ENCODE data around the gene COL2A1.

COL2A1 gene

DNA sequence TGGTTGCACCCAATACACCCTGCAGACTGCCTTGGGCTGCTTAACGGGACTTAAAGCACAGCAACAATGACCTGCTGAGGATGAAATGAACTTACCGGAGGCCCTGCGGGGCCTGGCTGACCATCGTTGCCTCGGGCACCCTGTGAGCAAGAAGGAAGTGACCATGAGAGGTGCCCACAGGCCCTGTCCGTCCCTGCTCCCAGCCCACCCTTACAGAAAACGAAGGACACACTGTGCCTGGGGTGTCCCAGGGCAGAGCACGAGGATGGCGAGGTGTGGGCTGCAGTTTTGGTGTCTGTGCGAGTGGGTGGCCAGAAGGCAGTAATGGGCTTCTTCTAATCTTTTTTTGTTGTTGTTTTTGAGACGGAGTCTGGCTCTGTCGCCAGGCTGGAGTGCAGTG, 14.6 kb downstream of the COL2A1 start:
- DNase-seq (ENCODE audit: low spot score): no peak

DNA sequence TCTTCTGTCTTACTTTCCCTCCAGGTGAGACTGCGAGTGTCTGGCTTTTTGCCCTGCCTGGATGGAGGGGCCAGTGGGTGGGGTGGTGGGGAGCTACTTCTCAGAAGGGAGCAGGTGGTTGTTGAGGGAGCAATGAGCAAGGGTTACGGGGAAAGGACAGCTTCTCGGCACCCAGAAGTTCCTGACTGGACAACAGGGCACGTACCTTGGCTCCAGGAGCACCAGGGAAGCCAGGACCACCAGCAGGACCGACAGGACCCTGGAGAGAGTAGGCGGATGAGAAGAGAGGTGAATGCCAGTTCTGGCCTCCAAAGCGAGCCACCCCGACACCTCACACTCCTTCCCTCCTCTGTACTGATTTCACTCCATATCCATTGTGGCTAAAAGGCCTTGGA, 15.3 kb downstream of the COL2A1 start:
- DNase-seq (ENCODE audit: low spot score): no peak

DNA sequence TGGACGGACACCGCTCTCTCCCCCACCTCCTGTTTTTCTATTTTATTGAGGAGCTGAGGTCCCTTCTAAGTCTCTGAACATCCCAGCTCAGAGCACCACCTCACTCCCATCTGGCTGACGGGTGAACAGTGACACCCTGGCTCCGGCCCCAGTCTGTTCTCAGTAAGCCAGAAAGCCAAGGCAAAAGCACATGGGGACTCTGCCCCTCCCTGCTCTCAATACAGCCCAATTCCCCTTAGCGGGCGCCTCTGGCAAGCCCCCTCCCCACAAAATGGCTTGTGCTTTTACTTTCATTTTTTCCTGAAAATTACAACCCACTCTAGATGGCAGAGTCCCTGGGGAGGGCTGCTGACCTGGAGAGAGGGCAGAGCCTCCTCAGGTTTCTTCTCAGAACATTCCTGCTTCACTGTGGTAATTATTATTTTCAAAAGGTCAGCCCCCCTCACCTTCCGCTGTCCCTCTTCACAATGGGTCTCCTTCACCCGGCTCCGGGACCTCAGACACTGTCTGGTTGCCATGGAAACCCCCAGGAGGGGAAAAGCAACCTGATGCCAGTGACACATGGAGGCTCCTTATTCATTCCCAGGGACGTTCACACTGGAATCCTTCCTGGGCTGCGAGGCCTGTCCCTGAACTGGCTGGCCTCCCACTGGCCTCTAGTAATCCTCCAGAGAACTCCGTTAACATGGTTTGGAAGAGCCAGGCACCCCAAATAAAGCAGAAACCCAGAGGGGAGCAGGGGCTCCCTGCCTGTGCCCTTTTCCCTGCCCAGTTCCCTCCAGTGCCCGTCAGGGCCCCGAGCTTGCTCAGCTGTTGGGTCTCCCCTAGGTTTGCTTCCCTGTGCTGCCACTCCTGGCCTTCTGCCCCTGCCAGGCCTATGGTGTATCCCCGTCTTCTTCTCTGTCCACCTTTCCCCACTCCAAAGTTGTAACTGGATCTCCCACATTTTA, 15.9 kb downstream of the COL2A1 start:
- DNase-seq (ENCODE audit: low spot score): no peak

DNA sequence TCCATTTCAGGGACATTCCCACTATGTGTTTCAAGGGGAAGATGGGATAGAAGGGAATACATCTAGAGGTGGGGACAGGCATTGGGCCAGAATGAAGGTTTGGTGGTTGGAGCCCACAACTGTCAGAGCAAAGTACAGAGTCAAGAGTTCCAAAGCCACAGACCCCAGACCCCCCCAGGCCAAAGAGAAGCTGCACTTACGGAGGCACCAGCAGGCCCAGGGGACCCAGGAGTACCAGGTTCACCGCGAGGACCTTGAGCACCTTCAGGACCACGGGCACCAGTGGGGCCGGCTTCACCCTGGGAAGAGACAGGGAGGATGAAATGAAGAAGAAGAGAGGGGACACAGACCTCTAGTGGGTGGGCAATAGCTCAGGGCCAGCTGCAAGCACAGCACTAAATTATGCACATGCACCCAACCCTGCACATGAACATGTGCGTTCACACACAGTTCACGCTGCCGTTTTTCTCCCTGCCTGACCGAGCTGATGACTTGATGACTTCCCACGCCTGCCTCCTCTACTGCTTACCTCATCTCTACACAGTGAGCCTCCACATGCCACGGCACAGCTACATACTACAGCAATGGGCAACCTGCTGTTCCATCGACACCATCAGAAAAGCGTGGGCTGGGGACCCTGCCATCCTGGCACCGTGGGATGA, 16.7 kb downstream of the COL2A1 start:
- DNase-seq (ENCODE audit: low spot score): no peak

DNA sequence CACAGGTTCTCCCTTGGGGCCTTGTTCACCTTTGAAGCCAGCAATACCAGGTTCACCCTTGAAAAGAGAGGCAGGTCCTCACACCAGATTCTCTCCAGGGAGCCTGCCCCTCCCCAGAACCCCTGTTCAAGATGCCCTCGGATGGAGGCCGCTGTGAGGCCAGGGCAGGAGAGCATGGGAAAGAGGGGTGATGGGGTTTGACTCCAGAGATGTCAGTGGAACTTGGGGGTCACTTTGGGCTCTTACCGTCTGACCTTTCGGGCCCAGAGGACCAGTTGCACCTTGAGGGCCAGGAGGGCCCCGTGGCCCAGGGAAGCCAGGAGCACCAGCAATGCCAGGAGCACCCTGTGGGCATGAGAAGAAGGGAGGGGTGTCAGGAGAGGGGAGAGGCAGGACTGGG, 17.4 kb downstream of the COL2A1 start:
- DNase-seq (ENCODE audit: low spot score): no peak

DNA sequence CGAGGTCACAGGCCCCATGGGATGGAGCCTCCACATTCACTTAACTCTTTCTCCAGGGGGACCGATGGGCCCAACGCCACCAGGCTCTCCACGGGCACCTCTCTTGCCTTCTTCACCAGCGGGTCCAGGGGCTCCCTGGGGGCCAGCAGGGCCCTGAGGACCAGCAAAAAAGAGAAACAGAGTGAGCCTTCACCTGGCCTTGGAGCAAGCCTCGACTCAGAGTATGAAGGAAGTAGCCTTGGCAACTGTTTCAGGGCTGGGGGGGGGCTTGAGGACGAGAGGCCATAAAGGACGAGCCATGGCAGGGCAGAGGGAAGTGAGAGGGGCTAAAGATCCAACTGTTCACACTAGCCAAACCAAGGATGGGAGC, 18.0 kb downstream of the COL2A1 start:
- no peak for DNase-seq (ENCODE audit: low spot score)

DNA sequence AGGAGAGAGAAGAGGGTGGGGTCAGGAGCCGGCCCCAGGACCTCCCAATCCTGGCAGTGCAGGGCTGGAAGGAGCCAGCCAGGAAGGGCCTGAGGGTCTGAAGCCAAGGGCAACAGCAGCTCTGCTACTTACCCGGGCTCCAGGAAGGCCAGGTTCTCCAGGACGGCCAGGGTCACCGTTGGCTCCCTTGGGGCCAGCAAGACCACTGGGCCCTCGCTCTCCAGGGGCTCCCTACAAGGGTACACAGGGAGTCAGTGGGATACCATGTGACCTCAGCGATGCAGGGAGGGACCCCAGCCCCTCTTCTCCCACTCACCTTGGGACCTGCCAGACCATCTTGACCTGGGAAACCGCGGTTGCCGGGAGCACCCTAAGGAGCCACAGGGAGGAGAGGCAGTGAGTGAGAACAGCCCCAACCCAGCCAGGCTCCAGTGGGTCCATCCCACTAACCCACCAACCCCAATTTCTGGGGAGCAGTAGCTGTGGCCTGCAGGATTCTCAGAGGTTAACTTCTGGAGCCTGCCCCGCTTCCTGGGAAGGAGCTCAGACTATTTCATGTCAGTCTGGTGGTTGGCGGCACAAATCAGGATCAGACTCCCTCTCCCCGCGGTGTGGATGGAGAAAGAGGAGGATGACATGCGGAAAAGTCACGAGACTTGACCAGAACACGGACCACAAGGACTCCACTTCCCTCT, 18.5 kb downstream of the COL2A1 start:
- DNase-seq (ENCODE audit: low spot score): no peak

DNA sequence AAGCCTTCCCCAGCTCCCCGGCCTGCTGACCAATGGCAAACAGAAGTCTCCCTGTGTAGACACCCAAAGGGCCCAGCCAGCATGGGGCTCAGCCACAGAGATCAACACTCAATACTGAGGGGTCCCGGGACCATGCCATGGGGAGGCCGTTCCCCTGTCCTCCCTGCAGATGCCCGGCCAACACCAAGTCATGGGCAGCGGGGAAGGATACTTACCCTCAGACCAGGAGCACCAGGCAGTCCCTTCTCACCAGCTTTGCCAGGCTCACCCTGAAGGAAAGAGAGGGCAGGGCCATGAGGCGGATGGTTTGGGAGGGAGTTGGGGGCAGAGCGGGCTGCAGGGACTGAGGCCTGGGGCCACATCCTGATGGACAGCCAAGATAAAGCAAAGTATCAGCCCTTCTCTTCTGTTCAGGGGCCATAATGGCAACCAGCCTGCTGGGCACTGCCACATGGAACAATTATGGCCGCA, 19.9 kb downstream of the COL2A1 start:
- no peak for DNase-seq (ENCODE audit: low spot score)

GRCh38 chr12:47983541-47984115, 20.6 kb downstream of the COL2A1 start:
- no peak for DNase-seq (ENCODE audit: low spot score)

GRCh38 chr12:47982770-47983169, 21.5 kb downstream of the COL2A1 start:
- no peak for DNase-seq (ENCODE audit: low spot score)

GRCh38 chr12:47982311-47982710, 22.0 kb downstream of the COL2A1 start:
- DNase-seq (ENCODE audit: low spot score): no peak

DNA sequence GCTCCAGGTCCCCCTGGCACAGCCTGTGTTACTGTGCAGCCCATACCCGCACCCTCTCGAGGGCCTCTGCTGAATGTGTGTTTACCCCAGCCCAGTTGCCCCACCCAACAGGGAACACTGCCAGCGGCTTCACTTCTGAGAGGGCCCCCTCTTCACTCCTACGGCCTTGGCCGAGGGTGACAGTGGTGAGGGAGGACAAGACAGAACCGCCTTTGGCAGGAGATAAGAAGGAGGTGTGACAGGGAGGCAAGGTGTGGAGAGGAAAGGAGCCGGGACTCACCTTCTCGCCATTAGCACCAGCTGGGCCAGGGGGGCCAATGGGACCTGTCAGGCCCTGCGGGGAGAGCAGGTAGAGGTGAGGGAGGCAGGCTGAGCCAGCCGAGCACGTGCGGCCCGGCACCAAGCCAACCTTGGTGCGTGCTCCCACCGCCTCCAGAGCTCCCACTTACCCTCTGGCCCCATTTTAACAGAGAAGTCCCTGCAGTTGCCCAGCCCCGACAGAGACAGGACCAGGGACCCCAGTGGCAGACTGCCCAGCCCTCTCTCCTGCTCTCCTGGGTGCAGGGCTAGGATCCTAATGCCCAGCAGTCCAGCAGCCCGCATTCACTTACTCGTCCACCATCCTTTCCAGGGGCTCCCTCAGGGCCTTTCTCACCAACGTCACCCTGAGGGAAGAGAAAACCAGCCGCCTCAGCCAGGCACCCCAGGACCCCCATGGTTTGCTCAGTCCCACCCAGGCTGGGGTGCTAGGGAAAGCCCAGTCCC, 22.6 kb downstream of the COL2A1 start:
- DNase-seq (ENCODE audit: low spot score): no peak

DNA sequence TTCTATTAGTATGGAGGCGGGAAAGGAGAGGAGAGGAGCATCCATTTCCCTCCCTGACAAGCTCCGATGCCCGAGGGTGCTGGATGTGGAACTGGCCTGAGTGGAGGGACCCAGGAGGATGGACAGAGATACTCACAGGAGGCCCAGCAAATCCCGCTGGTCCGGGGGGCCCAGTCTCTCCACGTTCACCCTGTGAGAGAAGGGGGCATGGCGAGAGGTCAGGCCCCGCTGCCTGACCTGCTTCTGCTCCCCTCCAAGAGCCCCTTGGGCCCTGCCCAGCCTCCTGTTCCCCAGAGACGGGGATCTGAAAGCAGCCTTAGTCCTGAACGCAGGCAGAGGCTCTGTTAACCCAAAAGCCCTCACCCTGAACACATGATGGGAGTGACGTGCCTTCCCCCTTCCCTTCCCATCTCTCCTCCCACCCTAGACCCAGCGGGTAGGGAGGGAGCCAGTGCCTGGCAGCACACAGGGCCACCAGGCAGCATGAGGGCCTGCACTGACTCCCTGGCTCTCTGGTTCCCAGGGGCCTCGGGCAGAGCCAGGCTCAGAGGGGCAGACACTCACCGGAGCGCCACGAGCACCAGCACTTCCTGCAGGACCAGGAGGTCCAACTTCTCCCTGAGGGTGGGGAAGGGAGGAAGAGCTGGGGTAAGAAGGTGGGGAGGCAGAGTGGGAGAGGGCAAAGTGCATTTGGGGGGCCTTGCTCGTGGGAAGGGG, 23.3 kb downstream of the COL2A1 start:
- no peak for DNase-seq (ENCODE audit: low spot score)

GRCh38 chr12:47980197-47980596, 24.1 kb downstream of the COL2A1 start:
- DNase-seq (ENCODE audit: low spot score): no peak

DNA sequence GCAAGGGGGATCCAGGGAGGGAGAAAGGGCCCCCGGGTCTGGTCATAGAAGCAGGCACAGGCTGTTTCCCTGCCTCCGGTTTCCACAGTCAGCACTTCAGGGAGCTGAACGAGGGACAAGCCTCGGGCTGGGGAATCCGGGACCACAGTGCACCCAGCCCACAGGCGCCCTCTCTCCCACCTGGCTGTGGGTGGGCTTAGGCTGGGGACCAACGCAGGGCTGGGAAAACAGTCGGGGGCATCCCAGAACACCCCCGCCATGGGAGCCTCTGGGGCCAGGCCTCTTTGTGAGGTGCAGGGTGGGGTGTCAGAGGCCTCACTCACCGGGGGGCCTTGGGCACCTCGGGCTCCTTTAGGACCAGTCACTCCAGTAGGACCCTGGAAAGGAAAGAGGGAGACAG, 24.6 kb downstream of the COL2A1 start:
- no peak for DNase-seq (ENCODE audit: low spot score)

DNA sequence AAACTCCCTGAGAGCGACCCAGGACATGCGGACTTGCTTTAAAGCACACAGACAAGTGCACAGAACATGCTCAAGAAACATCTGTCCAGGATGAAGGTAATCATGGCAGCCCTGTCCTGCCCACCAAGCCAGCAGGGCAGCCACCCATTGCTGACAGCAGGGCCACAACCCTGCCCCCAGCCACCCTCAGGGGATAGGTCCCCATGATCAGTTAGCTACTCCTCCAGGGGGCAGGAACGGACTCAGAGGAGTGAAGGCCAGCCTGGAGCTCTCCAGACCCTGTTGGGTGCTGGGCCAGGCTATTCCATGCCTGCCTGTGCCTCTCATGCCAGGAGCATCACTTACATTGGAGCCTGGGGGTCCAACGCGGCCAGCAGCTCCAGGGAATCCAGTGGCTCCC, 25.1 kb downstream of the COL2A1 start:
- no peak for DNase-seq (ENCODE audit: low spot score)

DNA sequence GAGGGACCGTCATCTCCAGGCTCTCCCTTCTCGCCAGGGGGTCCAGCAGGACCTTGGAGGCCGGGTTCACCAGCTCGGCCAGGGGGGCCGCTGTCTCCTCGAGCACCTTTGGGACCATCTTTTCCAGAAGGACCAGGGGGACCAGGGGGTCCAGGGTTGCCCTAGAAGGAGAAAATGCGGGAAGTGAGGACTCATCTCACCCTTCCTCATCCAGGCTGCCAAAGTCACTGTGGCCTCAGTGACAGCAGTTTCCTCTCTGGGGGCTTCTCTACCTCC, 25.7 kb downstream of the COL2A1 start:
- no peak for DNase-seq (ENCODE audit: low spot score)

DNA sequence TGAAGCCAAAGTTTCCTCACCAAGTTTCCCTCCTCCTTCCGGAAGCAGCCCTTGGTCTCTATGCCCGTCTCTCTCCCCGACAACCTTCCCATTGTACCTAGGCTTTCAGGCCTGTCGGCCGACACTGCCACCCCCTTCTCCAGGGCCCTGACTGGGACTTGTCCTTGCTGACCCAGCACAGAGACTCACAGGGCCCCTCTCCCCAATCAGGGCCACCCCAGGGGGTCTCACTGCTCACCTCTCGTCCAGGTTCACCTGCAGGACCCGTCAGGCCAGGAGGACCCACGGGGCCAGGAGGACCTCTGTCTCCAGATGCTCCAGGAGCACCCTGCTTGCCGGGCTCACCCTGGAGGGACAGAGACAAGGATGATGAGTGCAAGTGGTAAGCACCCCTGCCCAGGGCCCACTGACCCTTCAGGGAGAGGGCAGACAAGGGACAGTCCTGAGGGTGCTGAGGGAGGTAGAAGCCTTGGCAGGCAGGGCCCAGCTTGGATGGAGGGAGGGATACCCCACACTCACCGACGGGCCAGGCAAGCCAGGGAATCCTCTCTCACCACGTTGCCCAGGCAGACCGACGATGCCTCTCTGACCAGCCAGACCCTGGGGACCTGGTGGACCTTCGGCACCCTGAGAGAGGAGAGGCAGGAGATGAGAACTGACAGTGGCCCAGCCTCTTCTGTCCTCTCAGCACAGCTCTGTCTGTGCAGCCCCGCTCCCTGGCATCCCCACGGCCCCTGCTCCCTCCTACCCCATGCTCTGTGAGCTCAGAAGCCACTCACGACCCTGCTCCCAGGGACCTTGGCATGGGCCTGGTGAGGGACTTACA, 26.3 kb downstream of the COL2A1 start:
- no peak for DNase-seq (ENCODE audit: low spot score)

DNA sequence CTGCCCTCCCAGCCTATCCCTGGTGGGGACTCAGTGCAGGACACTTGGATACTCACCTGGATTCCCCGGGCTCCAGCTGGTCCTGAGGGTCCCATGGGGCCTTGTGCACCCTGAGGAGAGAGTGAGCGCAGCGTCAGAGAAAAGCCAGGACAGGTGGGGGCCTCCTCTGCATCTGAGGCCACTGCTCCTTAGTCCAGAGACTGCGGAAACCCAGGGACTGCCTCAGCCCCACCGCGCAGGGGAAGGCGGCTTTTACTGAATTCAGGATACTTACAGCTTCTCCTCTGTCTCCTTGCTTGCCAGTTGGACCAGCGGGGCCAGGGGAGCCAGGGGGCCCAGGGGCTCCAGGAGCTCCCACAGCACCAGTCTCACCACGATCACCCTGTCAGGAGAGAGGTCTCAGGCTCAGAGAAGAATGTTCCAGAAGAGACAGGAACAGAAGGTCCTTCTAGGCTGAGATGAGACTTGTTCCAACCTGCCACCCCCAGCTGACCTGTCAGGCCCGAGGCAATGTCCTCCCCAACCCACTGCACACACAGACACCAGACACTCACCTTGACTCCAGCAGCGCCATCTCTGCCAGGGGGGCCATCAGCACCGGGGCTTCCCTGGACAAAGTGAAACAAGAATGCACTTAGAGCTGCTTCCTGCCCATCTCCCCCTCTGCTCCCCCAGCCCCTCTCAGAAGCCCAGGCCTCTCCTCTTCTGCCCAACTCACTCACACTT, 27.1 kb downstream of the COL2A1 start:
- DNase-seq (ENCODE audit: low spot score): no peak

- DNase-seq (ENCODE audit: low spot score): no peak
Observed at GRCh38 chr12:47975816-47976215, 28.5 kb downstream of the COL2A1 start.
